Transverse colon (tissue), 4 donors: ENCODE data around the gene CRX. TPM values are rescaled to one million over a fixed set of nuclear protein-coding genes. Genes with fewer than 3 reads are reported as not detected.

Source experiments
- DNase-seq: peaks from one replicate; pipeline ENCODE4 v3.0.0-alpha.2; 2019
- H3K27ac ChIP-seq, 4 donors: fragments of 200-600 bp; sonication (generic); 2 replicates each; pipeline ENCODE4 v1.5.1; 2016 to 2018; ENCODE audit warnings: inconsistent platforms in 4 of 4
- H3K27me3 ChIP-seq: fragments of 200-600 bp; sonication (generic); 2 replicates; pipeline ENCODE4 v1.5.1; 2017; ENCODE audit warnings: inconsistent platforms
- H3K36me3 ChIP-seq, 4 donors: fragments of 200-600 bp; sonication (generic); 2 replicates each; pipeline ENCODE4 v1.5.1; 2017 to 2019; ENCODE audit warnings: inconsistent platforms in 4 of 4
- H3K4me1 ChIP-seq, 4 donors: fragments of 200-600 bp; sonication (generic); 2 replicates each; pipeline ENCODE4 v1.5.1; 2017 to 2020; ENCODE audit warnings: inconsistent platforms in 4 of 4
- H3K4me3 ChIP-seq, 4 donors: fragments of 200-600 bp; sonication (generic); 1 replicate in 1 of 4; 2 replicates in 3 of 4; pipeline versions ENCODE4 v1.5.1 to v1.6.1; 2017 to 2019; ENCODE audit warnings: inconsistent platforms in 4 of 4
- H3K9me3 ChIP-seq, 2 donors: fragments of 200-600 bp; sonication (generic); 2 replicates each; pipeline ENCODE4 v1.5.1; 2017 to 2019; ENCODE audit warnings: inconsistent platforms in 2 of 2
- EP300 ChIP-seq: sonication (generic); formaldehyde crosslinking; IDR thresholded peaks from one replicate; pipeline ENCODE4 v1.6.1; 2017; ENCODE audit warnings: antibody characterized with exemption, low read depth
- POLR2A ChIP-seq: fragments of 450-650 bp; IDR thresholded peaks from one replicate; pipeline ENCODE4 v1.6.1; 2016; ENCODE audit warnings: antibody characterized with exemption, mild to moderate bottlenecking, moderate library complexity
- POLR2AphosphoS5 ChIP-seq, 3 donors: sonication (generic); formaldehyde crosslinking; IDR thresholded peaks; one replicate each; pipeline ENCODE4 v1.6.1; 2016; ENCODE audit warnings: antibody characterized with exemption in 3 of 3
- WGBS, 2 donors: methylation state at CpG; one replicate each; pipeline ENCODE4 v1.1.5; 2018; ENCODE audit warnings: low coverage in 1 of 2; 5-methylcytosine and 5-hydroxymethylcytosine counted together
- in situ Hi-C, 4 donors: fragments of 200-750 bp; cut with MboI; loops; one replicate each; pipeline versions ENCODE4 v1.15.0 to v1.15.1; 2017; ENCODE audit warnings: low sequenced_read_pairs in 3 of 4, low pct_ligation_motif_present in 1 of 4, low pct_unique_long_range_greater_than_20kb in 1 of 4
- intact Hi-C: fragments of 100-400 bp; cut with DNase I; formaldehyde crosslinking; loops from one replicate; pipeline ENCODE4 v1.15.1; 2023; ENCODE audit warnings: low total_unique reads
- total RNA-seq, 4 donors: library from RNA; depleted of rRNA; stranded (reverse); fragments of >200 nt; gene quantifications; one replicate each; pipeline ENCODE4 v1.1.0, GENCODE V29; 2016
- TF ChIP-seq, protein P1 (sequence below), 5 experiments: fragments of 200-600 bp in 3 of 5; fragments of 450-650 bp in 2 of 5; sonication (generic) in 3 of 5; IDR thresholded peaks; 1 replicate in 2 of 5; 2 replicates in 3 of 5; pipeline ENCODE4 v1.5.1; 2016 to 2017; ENCODE audit warnings: antibody characterized with exemption in 5 of 5, inconsistent platforms in 3 of 5, mild to moderate bottlenecking in 2 of 5, moderate library complexity in 1 of 5

Gene CRX
- total RNA-seq, 4 donors from 2014 or later: not detected

DNA sequence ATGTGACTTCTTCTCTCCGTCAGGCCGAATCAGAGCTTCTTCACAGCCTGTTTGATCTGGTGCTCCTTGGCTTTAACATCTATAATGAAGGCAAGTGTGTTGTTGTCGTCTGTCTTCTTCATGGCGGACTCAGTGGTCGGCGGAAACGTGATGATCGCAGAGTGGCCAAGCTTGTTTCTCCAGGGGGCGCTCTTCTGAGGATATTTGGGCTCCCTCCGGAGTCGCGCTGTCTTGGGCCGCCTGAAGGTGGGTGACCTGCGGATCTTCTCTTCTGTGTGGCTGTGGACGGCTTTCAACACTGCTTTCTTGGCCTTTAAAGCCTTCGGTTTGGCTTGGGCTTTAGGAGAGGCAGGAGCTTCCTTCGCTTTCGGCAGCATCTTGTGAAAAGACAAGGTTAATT lies 27.2 kb upstream of the CRX start:
- no peak for DNase-seq
- Histone ChIP-seq H3K36me3 (no peaks in the 10 kb centered on the region), H3K27ac (no peak overlapping the region), H3K4me1 (no peaks in the 10 kb centered on the region), H3K9me3 (peaks cover 0 to 4% of the 10 kb centered on the region in 2 donors), H3K4me3 (no peak overlapping the region), H3K27me3 (no peaks in the 10 kb centered on the region)
- in situ Hi-C loops: no loop called here
- TF ChIP-seq, protein P1, sequence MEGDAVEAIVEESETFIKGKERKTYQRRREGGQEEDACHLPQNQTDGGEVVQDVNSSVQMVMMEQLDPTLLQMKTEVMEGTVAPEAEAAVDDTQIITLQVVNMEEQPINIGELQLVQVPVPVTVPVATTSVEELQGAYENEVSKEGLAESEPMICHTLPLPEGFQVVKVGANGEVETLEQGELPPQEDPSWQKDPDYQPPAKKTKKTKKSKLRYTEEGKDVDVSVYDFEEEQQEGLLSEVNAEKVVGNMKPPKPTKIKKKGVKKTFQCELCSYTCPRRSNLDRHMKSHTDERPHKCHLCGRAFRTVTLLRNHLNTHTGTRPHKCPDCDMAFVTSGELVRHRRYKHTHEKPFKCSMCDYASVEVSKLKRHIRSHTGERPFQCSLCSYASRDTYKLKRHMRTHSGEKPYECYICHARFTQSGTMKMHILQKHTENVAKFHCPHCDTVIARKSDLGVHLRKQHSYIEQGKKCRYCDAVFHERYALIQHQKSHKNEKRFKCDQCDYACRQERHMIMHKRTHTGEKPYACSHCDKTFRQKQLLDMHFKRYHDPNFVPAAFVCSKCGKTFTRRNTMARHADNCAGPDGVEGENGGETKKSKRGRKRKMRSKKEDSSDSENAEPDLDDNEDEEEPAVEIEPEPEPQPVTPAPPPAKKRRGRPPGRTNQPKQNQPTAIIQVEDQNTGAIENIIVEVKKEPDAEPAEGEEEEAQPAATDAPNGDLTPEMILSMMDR (IDR thresholded peaks at IDR 0.05): no peak
- TF ChIP-seq POLR2A (no peak), POLR2AphosphoS5 (IDR thresholded peaks at IDR 0.05) (no peak)
- WGBS, 2 donors: 84 to 93% methylated on average over 16 to 18 of the region's 18 CpGs
- intact Hi-C loops: no loop called here

DNA sequence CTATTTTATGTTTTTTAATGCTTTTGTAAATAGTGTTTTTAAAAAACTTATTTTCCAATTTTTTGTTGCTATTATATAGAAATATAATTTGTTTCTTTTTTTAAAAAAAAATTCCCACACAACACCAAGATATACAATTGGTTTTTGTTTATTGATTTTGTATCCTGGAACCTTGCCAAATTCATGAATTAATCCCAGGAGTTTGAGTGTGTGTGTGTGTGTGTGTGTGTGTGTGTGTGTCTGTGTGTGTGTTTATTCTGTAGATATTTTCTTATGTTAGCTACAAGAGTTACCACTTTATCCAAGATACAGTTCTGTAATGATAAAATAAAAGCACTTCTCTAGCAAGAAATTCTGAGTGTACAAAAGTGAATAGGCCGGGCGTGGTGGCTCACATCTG lies 25.0 kb upstream of the CRX start:
- intact Hi-C loops (no loop called here), in situ Hi-C loops (no loop called here)
- no peaks in the 10 kb centered on the region for H3K27me3 ChIP-seq
- TF ChIP-seq, protein P1 (IDR thresholded peaks at IDR 0.05): no peak
- no peak for TF ChIP-seq POLR2AphosphoS5 (IDR thresholded peaks at IDR 0.05)
- no peak for TF ChIP-seq EP300
- TF ChIP-seq POLR2A: no peak
- WGBS, 2 donors: 72 to 73% methylated on average over 2 of the region's 2 CpGs
- peaks cover 0 to 4% of the 10 kb centered on the region in 2 donors for H3K9me3 ChIP-seq
- no peak overlapping the region for H3K4me3 ChIP-seq
- H3K4me1 ChIP-seq: no peaks in the 10 kb centered on the region
- H3K27ac ChIP-seq: no peak overlapping the region
- no peaks in the 10 kb centered on the region for H3K36me3 ChIP-seq
- DNase-seq: no peak

DNA sequence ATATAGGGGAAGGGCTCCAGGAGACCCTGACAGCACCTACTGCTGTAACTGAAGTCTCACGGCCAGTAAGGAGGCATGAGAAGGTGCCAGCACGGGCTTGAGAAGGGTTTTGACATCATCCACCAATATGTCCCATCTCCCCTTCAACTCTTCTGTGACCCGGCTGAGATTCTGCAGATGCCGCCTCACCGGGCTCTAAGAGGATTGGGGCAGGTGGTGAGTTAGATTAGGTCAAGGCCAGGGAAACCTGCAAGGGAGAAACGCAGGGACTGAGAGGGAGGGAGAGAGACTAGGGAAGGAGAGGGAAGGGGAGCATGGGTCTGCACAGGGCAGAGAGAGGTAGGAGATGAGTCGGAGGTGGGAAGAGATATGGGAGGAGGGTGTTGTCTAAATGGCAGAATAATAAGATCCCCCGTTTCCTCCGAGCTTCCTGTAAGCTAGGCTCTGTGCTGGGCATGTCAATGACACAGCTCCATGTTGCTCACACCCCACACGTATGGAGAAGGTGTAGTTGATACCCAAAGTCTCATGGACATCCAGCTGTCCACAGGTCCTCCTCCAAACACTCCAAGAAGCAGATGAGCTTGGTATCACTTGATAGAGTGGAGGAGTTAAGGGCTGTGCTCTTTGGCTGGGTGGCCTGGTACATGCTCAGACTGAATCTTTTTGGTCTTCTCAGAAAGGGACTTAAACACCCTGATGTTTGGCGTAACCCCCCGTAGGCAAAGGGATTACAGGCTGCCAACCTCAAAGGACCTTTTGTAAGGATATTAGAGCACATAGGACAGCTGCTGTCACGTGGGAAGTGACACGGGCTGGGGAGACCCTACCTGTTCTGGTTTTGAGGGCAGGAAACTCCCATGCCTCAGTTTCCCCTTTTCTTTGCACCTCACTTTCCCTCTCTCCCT lies 23.5 kb upstream of the CRX start:
- Histone ChIP-seq H3K27ac (no peak overlapping the region), H3K36me3 (no peaks in the 10 kb centered on the region), H3K27me3 (no peaks in the 10 kb centered on the region), H3K4me3 (no peak overlapping the region), H3K4me1 (no peaks in the 10 kb centered on the region), H3K9me3 (no peaks in the 10 kb centered on the region)
- in situ Hi-C loops (no loop called here), intact Hi-C loops (no loop called here)
- no peak for TF ChIP-seq EP300
- no peak for TF ChIP-seq POLR2A
- no peak for TF ChIP-seq POLR2AphosphoS5 (IDR thresholded peaks at IDR 0.05)
- TF ChIP-seq, protein P1 (IDR thresholded peaks at IDR 0.05): no peak
- 65 to 66% methylated on average over 3 to 14 of the region's 14 CpGs for WGBS, 2 donors
- DNase-seq: no peak

DNA sequence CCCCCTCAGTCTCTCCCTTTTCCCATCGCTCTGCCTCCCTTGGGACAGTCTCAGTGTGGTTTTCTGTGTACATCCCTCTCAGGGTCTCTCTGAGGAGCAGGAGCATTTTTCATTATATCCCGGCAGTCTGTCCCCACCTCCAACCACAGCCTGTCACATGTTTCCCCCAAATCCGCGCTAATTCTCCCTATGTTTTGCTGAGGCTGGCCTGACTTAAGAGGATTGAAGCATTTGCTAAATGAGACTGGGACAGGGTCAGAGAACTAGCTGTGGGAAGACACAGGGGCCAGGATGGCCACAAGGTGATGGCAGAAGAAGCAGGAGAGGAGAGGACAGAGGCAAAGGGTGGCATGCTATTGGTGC lies 22.9 kb upstream of the CRX start:
- 71 to 84% methylated on average over 1 to 4 of the region's 4 CpGs for WGBS, 2 donors
- no peaks in the 10 kb centered on the region for H3K27me3 ChIP-seq
- H3K9me3 ChIP-seq: no peaks in the 10 kb centered on the region
- intact Hi-C loops: no loop called here
- TF ChIP-seq POLR2A (no peak), EP300 (no peak), POLR2AphosphoS5 (IDR thresholded peaks at IDR 0.05) (no peak)
- TF ChIP-seq, protein P1 (IDR thresholded peaks at IDR 0.05): no peak
- in situ Hi-C loops: no loop called here
- no peaks in the 10 kb centered on the region for H3K4me1 ChIP-seq
- H3K4me3 ChIP-seq: no peak overlapping the region
- H3K36me3 ChIP-seq: no peaks in the 10 kb centered on the region
- H3K27ac ChIP-seq: no peak overlapping the region
- no peak for DNase-seq
